ENCODE data around the gene WASHC3. TPM values are rescaled to one million over a fixed set of nuclear protein-coding genes. Genes with fewer than 3 reads are reported as not detected.

The WASHC3 gene
- total and polyA plus RNA-seq, 4 donors, result 22.4 to 51.4 (median 25.8) TPM

- TF ChIP-seq HNF4G (IDR thresholded peaks at IDR 0.05), result no peak
- TF ChIP-seq JUND (IDR thresholded peaks at IDR 0.05), result no peak
- TF ChIP-seq MAX (IDR thresholded peaks at IDR 0.05), result no peak
- no peaks in the 10 kb centered on the region for H3K9me3 ChIP-seq (ENCODE audit: control insufficient read depth in 4 of 4, low read length in 3 of 4)
- no peak for DNase-seq (ENCODE audit: low spot score)
- no peak overlapping the region for H3K4me3 ChIP-seq (ENCODE audit: low read depth in 1 of 3, low read length in 3 of 3)
- no peak overlapping the region for H3K9ac ChIP-seq (ENCODE audit: low read depth in 1 of 2, low read length in 2 of 2)
- H3K36me3 ChIP-seq (ENCODE audit: control insufficient read depth in 4 of 4, insufficient read depth in 3 of 4, low read depth in 1 of 4, low read length in 3 of 4), result peaks cover 0 to 7% (median 3%) of the 10 kb centered on the region in 4 donors
- WGBS, result 77% methylated on average over 3 of the region's 3 CpGs
- H3K27ac ChIP-seq (ENCODE audit: low read depth in 1 of 2, low read length in 2 of 2), result no peak overlapping the region
- H3K4me1 ChIP-seq (ENCODE audit: control insufficient read depth in 4 of 4, insufficient read depth in 4 of 4, low read length in 3 of 4), result peaks cover 4 to 16% (median 6%) of the 10 kb centered on the region in 4 donors
- no peaks in the 10 kb centered on the region for H3K27me3 ChIP-seq (ENCODE audit: control insufficient read depth in 4 of 4, insufficient read depth in 4 of 4, low read length in 3 of 4)
Observed at GRCh38 chr12:102023343-102023930, 38.4 kb downstream of the WASHC3 start.

GRCh38 chr12:102022286-102022685, 39.5 kb downstream of the WASHC3 start:
- Histone ChIP-seq H3K36me3 (ENCODE audit: control insufficient read depth in 4 of 4, insufficient read depth in 3 of 4, low read depth in 1 of 4, low read length in 3 of 4) (peaks cover 0 to 7% (median 3%) of the 10 kb centered on the region in 4 donors), H3K9ac (ENCODE audit: low read depth in 1 of 2, low read length in 2 of 2) (no peak overlapping the region), H3K4me1 (ENCODE audit: control insufficient read depth in 4 of 4, insufficient read depth in 4 of 4, low read length in 3 of 4) (peaks cover 4 to 16% (median 6%) of the 10 kb centered on the region in 4 donors), H3K27me3 (ENCODE audit: control insufficient read depth in 4 of 4, insufficient read depth in 4 of 4, low read length in 3 of 4) (no peaks in the 10 kb centered on the region), H3K27ac (ENCODE audit: low read depth in 1 of 2, low read length in 2 of 2) (no peak overlapping the region), H3K9me3 (ENCODE audit: control insufficient read depth in 4 of 4, low read length in 3 of 4) (no peaks in the 10 kb centered on the region), H3K4me3 (ENCODE audit: low read depth in 1 of 3, low read length in 3 of 3) (no peak overlapping the region)
- 94% methylated on average over 1 of the region's 1 CpG for WGBS
- TF ChIP-seq FOXA2 (IDR thresholded peaks at IDR 0.05) (no peak), GABPA (IDR thresholded peaks at IDR 0.05 in 1 of 2, conservative IDR thresholded peaks at IDR 0.05 in 1 of 2) (no peak), RXRA (IDR thresholded peaks at IDR 0.05) (no peak), EGR1 (IDR thresholded peaks at IDR 0.05; ENCODE audit: low read depth in 2 of 2) (no peak), JUND (IDR thresholded peaks at IDR 0.05) (no peak), HNF4G (IDR thresholded peaks at IDR 0.05) (no peak), ATF3 (IDR thresholded peaks at IDR 0.05) (no peak), ZBTB33 (IDR thresholded peaks at IDR 0.05) (no peak), REST (IDR thresholded peaks at IDR 0.05) (no peak), RAD21 (IDR thresholded peaks at IDR 0.05) (no peak), HNF4A (conservative IDR thresholded peaks at IDR 0.05) (no peak), CTCF (IDR thresholded peaks at IDR 0.05; ENCODE audit: low read depth, low read length, missing input control) (no peak)
- DNase-seq (ENCODE audit: low spot score), result no peak

Data from liver (tissue), 9 donors.